NCI-H128 (cell line): ENCODE results near the gene GPC1.

ENCODE experiments used
- DNase-seq: peaks from one replicate; lab custom pipeline; 2025; ENCODE audit not compliant: unreplicated experiment; lab: John Stamatoyannopoulos, UW

GPC1 gene

GRCh38 chr2:240397542-240397916, 37.9 kb upstream of the GPC1 start:
- DNase-seq, result no peak

GRCh38 chr2:240397924-240398645, 37.4 kb upstream of the GPC1 start:
- no peak for DNase-seq

- no peak for DNase-seq
These were observed 36.7 kb upstream of the GPC1 start for GRCh38 chr2:240398661-240399267.

- no peak for DNase-seq
These were observed 35.8 kb upstream of the GPC1 start for GRCh38 chr2:240399419-240400324.

- no peak for DNase-seq
These were observed 34.9 kb upstream of the GPC1 start for GRCh38 chr2:240400371-240401161.

- no peak for DNase-seq
These were observed 34.2 kb upstream of the GPC1 start for GRCh38 chr2:240401308-240401707.

- DNase-seq, result no peak
These were observed 33.5 kb upstream of the GPC1 start for GRCh38 chr2:240401781-240402551.

- no peak for DNase-seq
These were observed 32.7 kb upstream of the GPC1 start for GRCh38 chr2:240402566-240403272.

- no peak for DNase-seq
These were observed 31.9 kb upstream of the GPC1 start for GRCh38 chr2:240403396-240404104.

GRCh38 chr2:240404174-240404852, 31.1 kb upstream of the GPC1 start:
- DNase-seq, result no peak

- DNase-seq, result no peak
These were observed 30.3 kb upstream of the GPC1 start for GRCh38 chr2:240405133-240405532.

- DNase-seq, result no peak
These were observed 29.7 kb upstream of the GPC1 start for GRCh38 chr2:240405684-240406313.

- no peak for DNase-seq
These were observed 28.4 kb upstream of the GPC1 start for GRCh38 chr2:240407090-240407489.

- no peak for DNase-seq
These were observed 25.5 kb upstream of the GPC1 start for GRCh38 chr2:240410004-240410403.

GRCh38 chr2:240410808-240411207, 24.7 kb upstream of the GPC1 start:
- no peak for DNase-seq

- no peak for DNase-seq
These were observed 24.0 kb upstream of the GPC1 start for GRCh38 chr2:240411261-240412160.
